ENCODE measurements around the gene CCDC187. TPM values are rescaled to one million over a fixed set of nuclear protein-coding genes. Genes with fewer than 3 reads are reported as not detected.

CCDC187 gene
- total RNA-seq, 6 donors from 2014 or later, result 0.17 to 22.3 (median 10.0) TPM

GRCh38 chr9:136285501-136286358 lies 18.2 kb downstream of the CCDC187 start:
- TF ChIP-seq CTCF (IDR thresholded peaks at IDR 0.05) (no peak), POLR2AphosphoS5 (IDR thresholded peaks at IDR 0.05) (no peak), EP300 (IDR thresholded peaks at IDR 0.05) (no peak), POLR2A (IDR thresholded peaks at IDR 0.05) (no peak)
- H3K36me3 ChIP-seq, result no peaks in the 10 kb centered on the region
- ATAC-seq (ENCODE audit: low FRiP score in 2 of 2) (no peak), DNase-seq (peak in 1 of 2 donors; percentile 63)
- H3K4me1 ChIP-seq, result peaks cover 5 to 12% (median 8%) of the 10 kb centered on the region in 4 donors
- WGBS, 2 donors, result 65 to 83% methylated on average over 14 to 28 of the region's 28 CpGs
- H3K27ac ChIP-seq, result no peak overlapping the region
- H3K27me3 ChIP-seq, result no peaks in the 10 kb centered on the region
- no peak overlapping the region for H3K4me3 ChIP-seq
- no peaks in the 10 kb centered on the region for H3K9me3 ChIP-seq

GRCh38 chr9:136284951-136285350 lies 18.9 kb downstream of the CCDC187 start:
- H3K4me3 ChIP-seq, result no peak overlapping the region
- no peaks in the 10 kb centered on the region for H3K9me3 ChIP-seq
- TF ChIP-seq POLR2A (IDR thresholded peaks at IDR 0.05) (no peak), CTCF (IDR thresholded peaks at IDR 0.05) (no peak), POLR2AphosphoS5 (IDR thresholded peaks at IDR 0.05) (no peak), EP300 (IDR thresholded peaks at IDR 0.05) (no peak)
- peak in 1 of 2 donors; percentile 81 for DNase-seq
- H3K27ac ChIP-seq, result no peak overlapping the region
- no peak for ATAC-seq (ENCODE audit: low FRiP score in 2 of 2)
- no peaks in the 10 kb centered on the region for H3K27me3 ChIP-seq
- H3K4me1 ChIP-seq, result peaks cover 5 to 12% (median 8%) of the 10 kb centered on the region in 4 donors
- no peaks in the 10 kb centered on the region for H3K36me3 ChIP-seq
- 60 to 86% methylated on average over 1 to 11 of the region's 19 CpGs for WGBS, 2 donors

- DNase-seq, result peak in 1 of 2 donors; percentile 69
- H3K4me3 ChIP-seq, result no peak overlapping the region
- TF ChIP-seq EP300 (IDR thresholded peaks at IDR 0.05), result no peak
- TF ChIP-seq POLR2AphosphoS5 (IDR thresholded peaks at IDR 0.05), result no peak
- no peak for TF ChIP-seq CTCF (IDR thresholded peaks at IDR 0.05)
- no peak for TF ChIP-seq POLR2A (IDR thresholded peaks at IDR 0.05)
- no peaks in the 10 kb centered on the region for H3K9me3 ChIP-seq
- WGBS, 2 donors, result 61 to 76% methylated on average over 11 to 18 of the region's 22 CpGs
- no peaks in the 10 kb centered on the region for H3K36me3 ChIP-seq
- H3K4me1 ChIP-seq, result peaks cover 5 to 12% (median 8%) of the 10 kb centered on the region in 4 donors
- no peaks in the 10 kb centered on the region for H3K27me3 ChIP-seq
- no peak for ATAC-seq (ENCODE audit: low FRiP score in 2 of 2)
- no peak overlapping the region for H3K27ac ChIP-seq
These were observed 19.6 kb downstream of the CCDC187 start for GRCh38 chr9:136284311-136284710.

GRCh38 chr9:136283291-136284235 lies 20.3 kb downstream of the CCDC187 start:
- WGBS, 2 donors, result 23 to 25% methylated on average over 18 to 31 of the region's 32 CpGs
- TF ChIP-seq POLR2AphosphoS5 (IDR thresholded peaks at IDR 0.05) (no peak), CTCF (IDR thresholded peaks at IDR 0.05) (peak; percentile 81 to 89 (median 84))
- no peaks in the 10 kb centered on the region for H3K9me3 ChIP-seq
- H3K36me3 ChIP-seq, result no peaks in the 10 kb centered on the region
- peak overlapping the region in 1 of 4 donors; percentile 31 for H3K27ac ChIP-seq
- peaks cover 5 to 12% (median 8%) of the 10 kb centered on the region in 4 donors for H3K4me1 ChIP-seq
- DNase-seq (peak; percentile 76 to 80), ATAC-seq (ENCODE audit: low FRiP score in 2 of 2) (peak; percentile 85 to 90)
- H3K27me3 ChIP-seq, result no peaks in the 10 kb centered on the region
- peak overlapping the region in 3 of 4 donors; percentile 23 to 40 (median 38) for H3K4me3 ChIP-seq

Measured in upper lobe of left lung (tissue), 6 donors.